Peyer's patch (tissue), 4 donors: Measurements from ENCODE around the gene ARID1B.

ENCODE experiments used
- CTCF ChIP-seq, 6 experiments: fragments of 450-650 bp in 4 of 6; fragments of 200-600 bp in 2 of 6; sonication (generic) in 1 of 6; IDR thresholded peaks; one replicate each; pipeline ENCODE4 v1.5.1; 2017 to 2019; ENCODE audit warnings: antibody characterized with exemption in 6 of 6, mild to moderate bottlenecking in 3 of 6, moderate library complexity in 1 of 6
- POLR2A ChIP-seq, 2 donors: fragments of 450-650 bp; IDR thresholded peaks; one replicate each; pipeline ENCODE4 v1.5.1; 2017; ENCODE audit warnings: antibody characterized with exemption in 2 of 2, mild to moderate bottlenecking in 2 of 2, moderate library complexity in 2 of 2

GRCh38 chr6:157020881-157021343 lies 243.7 kb downstream of the ARID1B start:
- TF ChIP-seq POLR2A (IDR thresholded peaks at IDR 0.05) = no peak
- no peak for TF ChIP-seq CTCF (IDR thresholded peaks at IDR 0.05)
